Activated CD4-positive, alpha-beta T cell treated with anti-CD3 and anti-CD28 coated beads for 36 hours (primary cell): ENCODE measurements around the gene TSHR. TPM values are rescaled to one million over a fixed set of nuclear protein-coding genes. Genes with fewer than 3 reads are reported as not detected.

Experiments
- ATAC-seq: fragments of 200-7000 bp; cut with Tn5 transposase; one replicate; pipeline ENCODE4 v1.10.0; 2021; ENCODE audit warnings: mild to moderate bottlenecking, moderate library complexity
- CTCF ChIA-PET: fragments of 350-600 bp; sonication (Branson Sonifier 250); formaldehyde crosslinking; loops from one replicate; lab custom pipeline; 2021; ENCODE audit warnings: antibody characterized with exemption; lab: Charles Lee
- POLR2A ChIA-PET: fragments of 350-600 bp; sonication (Branson Sonifier 250); formaldehyde crosslinking; loops from one replicate; lab custom pipeline; 2021; ENCODE audit warnings: antibody characterized with exemption, inconsistent platforms; lab: Charles Lee
- DNase-seq: peaks from one replicate; pipeline ENCODE4 v3.0.0-alpha.2; 2020
- H3K27ac Mint-ChIP-seq: one replicate; pipeline ENCODE4 v1.8.0; 2021; ENCODE audit warnings: mixed read lengths
- H3K27me3 Mint-ChIP-seq: one replicate; pipeline ENCODE4 v1.8.0; 2021; ENCODE audit warnings: mixed read lengths
- H3K36me3 Mint-ChIP-seq: one replicate; pipeline ENCODE4 v1.8.0; 2021; ENCODE audit warnings: low read depth, mixed read lengths
- H3K4me1 Mint-ChIP-seq: one replicate; pipeline ENCODE4 v1.8.0; 2021; ENCODE audit warnings: mixed read lengths
- H3K4me3 Mint-ChIP-seq: one replicate; pipeline ENCODE4 v1.8.0; 2021; ENCODE audit warnings: mild to moderate bottlenecking, moderate library complexity, mixed read lengths
- H3K9me3 Mint-ChIP-seq: one replicate; pipeline ENCODE4 v1.8.0; 2021; ENCODE audit warnings: low read depth, mixed read lengths
- intact Hi-C, 2 experiments: fragments of 100-400 bp; cut with DNase I in 1 of 2; cut with micrococcal nuclease in 1 of 2; formaldehyde crosslinking; loops; one replicate each; pipeline versions ENCODE4 v1.14.2 to v1.15.1; 2022 to 2024; cut with DNase I, micrococcal nuclease
- total RNA-seq, 2 experiments: library from RNA; stranded (reverse); gene quantifications; one replicate each; pipeline ENCODE4 v1.2.3, GENCODE V29; 2021

Gene TSHR
- total RNA-seq, 2 experiments from 2014 or later = not detected

DNA sequence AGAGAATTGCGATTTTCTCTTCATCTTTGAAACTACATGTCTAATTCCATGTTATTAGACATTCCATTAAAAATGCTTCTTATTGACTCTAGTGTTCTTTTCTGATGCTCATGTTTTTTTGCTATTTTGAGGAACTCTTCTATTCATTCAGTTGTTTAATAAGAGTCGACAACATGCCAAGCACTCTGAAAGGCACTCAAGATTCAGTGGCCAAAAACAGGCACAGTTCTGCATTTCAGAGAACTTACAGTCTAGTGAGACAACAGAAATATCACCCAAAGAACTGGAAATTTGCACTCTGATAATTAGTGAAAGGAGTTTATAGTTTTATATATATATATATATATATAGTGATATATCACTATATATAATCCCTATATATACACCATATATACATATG is 111.7 kb downstream of the TSHR start:
- Mint-ChIP-seq H3K4me3 (no peak overlapping the region), H3K4me1 (no peaks in the 10 kb centered on the region), H3K36me3 (peaks cover 3% of the 10 kb centered on the region), H3K27me3 (no peaks in the 10 kb centered on the region), H3K9me3 (peaks cover 4% of the 10 kb centered on the region), H3K27ac (no peak overlapping the region)
- intact Hi-C loops = no loop called here
- ATAC-seq = no peak
- POLR2A ChIA-PET = no interaction called here
- DNase-seq = no peak
- CTCF ChIA-PET = interaction anchor here (0.9 to 1.3 kb wide), 2 partner anchors 13 to 398 kb away, joined by 3 read pairs; no protein-coding TSS in a partner anchor

DNA sequence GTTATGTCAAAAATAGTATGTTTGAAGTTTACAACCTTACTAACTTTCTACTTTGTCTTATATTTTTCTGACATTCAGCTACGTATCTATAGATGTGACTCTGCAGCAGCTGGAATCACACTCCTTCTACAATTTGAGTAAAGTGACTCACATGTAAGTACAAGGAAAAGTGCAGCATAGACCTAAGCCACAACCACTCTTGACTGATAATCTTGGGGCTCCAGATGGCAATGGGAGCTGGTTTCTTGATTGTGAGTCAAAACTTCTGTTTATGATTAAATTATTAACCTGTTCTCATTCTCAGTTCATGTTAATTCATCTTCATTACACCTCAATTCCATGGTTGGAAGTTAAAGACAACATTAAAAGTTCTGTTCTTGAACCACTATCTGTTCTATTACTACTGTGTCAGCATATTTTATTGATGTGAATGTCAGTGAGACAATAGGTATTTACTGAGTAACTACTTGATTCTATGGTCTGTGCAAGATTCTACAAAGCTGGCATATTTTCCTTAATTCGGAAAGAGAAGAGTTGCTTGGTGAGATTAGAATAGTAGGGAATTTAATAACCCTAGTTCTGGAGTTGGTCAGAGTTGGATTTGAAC is 112.9 kb downstream of the TSHR start:
- intact Hi-C loops = no loop called here
- H3K36me3 Mint-ChIP-seq = peaks cover 3% of the 10 kb centered on the region
- no peak for DNase-seq

DNA sequence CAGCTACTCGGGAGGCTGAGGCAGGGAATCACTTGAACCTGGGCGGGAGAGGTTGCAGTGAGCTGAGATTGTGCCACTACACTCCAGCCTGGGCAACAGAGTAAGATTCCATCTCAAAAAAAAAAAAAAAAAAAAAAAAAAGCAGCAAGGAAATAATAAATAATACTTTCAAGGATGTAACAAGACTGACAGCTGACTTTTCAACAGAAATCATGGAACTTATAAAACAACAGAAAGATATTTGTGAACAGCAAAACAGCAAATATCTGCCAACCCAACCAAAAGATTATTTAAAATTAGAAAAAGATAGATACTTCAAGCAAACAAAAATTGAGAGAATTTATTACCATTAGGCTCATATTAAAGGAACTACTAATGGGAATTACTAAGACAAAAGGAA is 115.1 kb downstream of the TSHR start:
- no peak for DNase-seq
- Mint-ChIP-seq H3K9me3 (peaks cover 4% of the 10 kb centered on the region), H3K27ac (no peak overlapping the region), H3K4me3 (no peak overlapping the region), H3K36me3 (peaks cover 3% of the 10 kb centered on the region), H3K27me3 (no peaks in the 10 kb centered on the region), H3K4me1 (no peaks in the 10 kb centered on the region)
- CTCF ChIA-PET = no interaction called here
- POLR2A ChIA-PET = no interaction called here
- no peak for ATAC-seq
- intact Hi-C loops = no loop called here

More for the DNA sequence above, 112.9 kb downstream of the TSHR start:
- no peak overlapping the region for H3K4me3 Mint-ChIP-seq
- H3K9me3 Mint-ChIP-seq = peaks cover 4% of the 10 kb centered on the region
- POLR2A ChIA-PET = no interaction called here
- H3K27me3 Mint-ChIP-seq = no peaks in the 10 kb centered on the region
- ATAC-seq = no peak
- CTCF ChIA-PET = interaction anchor here (1.3 kb wide), 1 partner anchor 12 kb away, joined by 3 read pairs; no protein-coding TSS in a partner anchor
- H3K4me1 Mint-ChIP-seq = no peaks in the 10 kb centered on the region
- H3K27ac Mint-ChIP-seq = no peak overlapping the region

GRCh38 chr14:81085596-81085995 is 130.2 kb downstream of the TSHR start:
- H3K36me3 Mint-ChIP-seq = no peaks in the 10 kb centered on the region
- H3K9me3 Mint-ChIP-seq = no peaks in the 10 kb centered on the region
- POLR2A ChIA-PET = no interaction called here
- no peaks in the 10 kb centered on the region for H3K27me3 Mint-ChIP-seq
- no peak overlapping the region for H3K4me3 Mint-ChIP-seq
- DNase-seq = no peak
- no peaks in the 10 kb centered on the region for H3K4me1 Mint-ChIP-seq
- no peak overlapping the region for H3K27ac Mint-ChIP-seq
- no peak for ATAC-seq
- intact Hi-C loops = loop anchor here in 1 of 2 experiments (10.0 kb wide), 1 partner anchor 69 kb away; no protein-coding TSS in a partner anchor
- CTCF ChIA-PET = no interaction called here

DNA sequence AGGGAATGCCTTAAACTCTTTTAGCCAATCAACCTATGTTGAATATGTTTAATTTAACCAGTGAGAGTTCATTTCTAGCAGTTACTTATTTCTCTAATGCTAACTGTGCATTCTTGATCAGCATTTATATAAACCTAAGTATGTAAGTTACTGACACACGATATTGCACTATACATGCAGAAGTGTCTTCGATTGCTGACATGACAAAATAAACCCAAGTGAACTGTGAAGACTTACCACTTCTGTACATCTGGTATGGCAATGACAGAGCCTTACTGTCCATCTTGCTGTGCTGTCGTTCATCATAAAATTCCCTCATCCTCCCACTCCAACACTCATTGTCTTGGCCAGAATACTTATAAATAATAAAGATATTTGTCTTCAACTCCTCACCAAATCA is 131.8 kb downstream of the TSHR start:
- intact Hi-C loops = loop anchor here in 1 of 2 experiments (10.0 kb wide), 1 partner anchor 68 kb away; no protein-coding TSS in a partner anchor
- ChIA-PET CTCF (no interaction called here), POLR2A (no interaction called here)
- no peaks in the 10 kb centered on the region for H3K4me1 Mint-ChIP-seq
- no peaks in the 10 kb centered on the region for H3K27me3 Mint-ChIP-seq
- H3K27ac Mint-ChIP-seq = no peak overlapping the region
- no peaks in the 10 kb centered on the region for H3K36me3 Mint-ChIP-seq
- ATAC-seq (no peak), DNase-seq (no peak)
- H3K4me3 Mint-ChIP-seq = no peak overlapping the region
- no peaks in the 10 kb centered on the region for H3K9me3 Mint-ChIP-seq

DNA sequence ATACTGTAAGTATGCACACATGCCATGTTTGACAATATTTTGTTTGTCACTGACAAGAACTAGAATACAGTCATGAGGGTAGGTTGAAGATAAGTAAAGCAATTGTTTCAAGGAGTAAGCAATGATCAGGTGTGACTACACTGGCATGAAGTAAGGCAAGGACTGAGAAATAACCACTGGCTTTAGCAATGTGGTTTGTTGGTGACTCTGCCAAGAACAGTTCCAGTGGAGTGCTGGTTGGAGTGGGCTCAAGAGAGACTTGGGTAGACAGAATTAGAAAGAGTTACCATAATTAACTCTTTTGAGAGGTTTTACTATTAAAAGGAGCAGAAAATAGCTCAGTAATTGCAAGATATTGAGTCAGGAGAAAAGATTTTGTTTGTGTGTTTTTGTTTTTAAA is 135.7 kb downstream of the TSHR start:
- intact Hi-C loops = no loop called here

GRCh38 chr14:81091660-81092059 is 136.2 kb downstream of the TSHR start:
- Mint-ChIP-seq H3K36me3 (no peaks in the 10 kb centered on the region), H3K4me3 (no peak overlapping the region), H3K27me3 (no peaks in the 10 kb centered on the region), H3K27ac (no peak overlapping the region), H3K9me3 (no peaks in the 10 kb centered on the region), H3K4me1 (no peaks in the 10 kb centered on the region)
- CTCF ChIA-PET = interaction anchor here (0.6 kb wide), 1 partner anchor 20 kb away, joined by 3 read pairs; no protein-coding TSS in a partner anchor
- no peak for ATAC-seq
- intact Hi-C loops = no loop called here
- no peak for DNase-seq
- POLR2A ChIA-PET = no interaction called here

More for the DNA sequence above, 135.7 kb downstream of the TSHR start:
- CTCF ChIA-PET = interaction anchor here (0.6 kb wide), 1 partner anchor 20 kb away, joined by 3 read pairs; no protein-coding TSS in a partner anchor
- ATAC-seq (no peak), DNase-seq (no peak)
- no peak overlapping the region for H3K27ac Mint-ChIP-seq
- H3K4me3 Mint-ChIP-seq = no peak overlapping the region
- H3K9me3 Mint-ChIP-seq = no peaks in the 10 kb centered on the region
- no peaks in the 10 kb centered on the region for H3K4me1 Mint-ChIP-seq
- POLR2A ChIA-PET = no interaction called here
- H3K27me3 Mint-ChIP-seq = no peaks in the 10 kb centered on the region
- no peaks in the 10 kb centered on the region for H3K36me3 Mint-ChIP-seq

DNA sequence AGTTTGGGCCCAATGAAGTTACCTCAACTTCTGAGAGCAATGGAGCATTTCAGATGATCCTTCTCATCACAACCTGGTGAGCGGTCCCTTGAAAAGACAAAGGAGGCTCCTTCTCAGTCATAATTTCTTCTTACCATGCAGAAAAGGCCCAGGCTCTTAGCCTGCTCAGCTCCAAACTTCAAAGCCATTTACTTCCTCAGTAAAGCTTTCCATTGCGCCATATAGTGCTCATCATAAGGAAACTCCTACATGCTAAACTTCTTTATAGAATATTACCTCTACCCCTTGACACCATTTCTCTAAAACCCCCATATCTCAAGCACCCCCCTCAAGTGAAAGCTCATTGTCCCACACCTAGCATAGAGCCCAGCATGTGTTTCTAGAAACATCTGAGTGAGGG is 138.2 kb downstream of the TSHR start:
- intact Hi-C loops = no loop called here
- Mint-ChIP-seq H3K4me1 (no peaks in the 10 kb centered on the region), H3K4me3 (no peak overlapping the region), H3K27me3 (no peaks in the 10 kb centered on the region), H3K9me3 (no peaks in the 10 kb centered on the region), H3K36me3 (no peaks in the 10 kb centered on the region), H3K27ac (no peak overlapping the region)
- DNase-seq (no peak), ATAC-seq (no peak)
- POLR2A ChIA-PET = no interaction called here
- CTCF ChIA-PET = interaction anchor here (0.7 kb wide), 1 partner anchor 49 kb away, joined by 4 read pairs; no protein-coding TSS in a partner anchor

- CTCF ChIA-PET = no interaction called here
- ATAC-seq = no peak
- no peak overlapping the region for H3K4me3 Mint-ChIP-seq
- H3K4me1 Mint-ChIP-seq = no peaks in the 10 kb centered on the region
- H3K36me3 Mint-ChIP-seq = no peaks in the 10 kb centered on the region
- no peak for DNase-seq
- no peak overlapping the region for H3K27ac Mint-ChIP-seq
- POLR2A ChIA-PET = no interaction called here
- no peaks in the 10 kb centered on the region for H3K27me3 Mint-ChIP-seq
- no peaks in the 10 kb centered on the region for H3K9me3 Mint-ChIP-seq
- intact Hi-C loops = no loop called here
Measured at GRCh38 chr14:81095539-81095938, 140.1 kb downstream of the TSHR start.

DNA sequence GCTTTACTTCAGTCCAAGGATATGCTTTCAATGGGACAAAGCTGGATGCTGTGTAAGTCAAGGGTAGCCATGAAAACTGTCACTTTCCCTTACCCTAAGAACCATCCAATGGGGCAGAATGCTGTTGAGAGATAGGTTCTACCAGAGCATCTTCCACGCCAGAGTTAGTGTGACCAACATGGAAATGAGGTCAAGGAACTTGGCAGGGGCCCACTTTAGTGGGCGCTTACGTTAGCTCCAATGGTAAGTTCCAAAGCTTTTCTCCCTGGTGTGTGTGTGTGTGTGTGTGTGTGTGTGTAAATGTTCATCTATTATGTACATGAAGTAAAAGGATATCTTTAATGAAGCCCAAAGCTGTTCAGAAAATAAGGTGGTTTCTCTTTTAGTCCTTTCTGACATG is 141.2 kb downstream of the TSHR start:
- no peaks in the 10 kb centered on the region for H3K9me3 Mint-ChIP-seq
- no peak overlapping the region for H3K4me3 Mint-ChIP-seq
- H3K4me1 Mint-ChIP-seq = no peaks in the 10 kb centered on the region
- POLR2A ChIA-PET = no interaction called here
- H3K27me3 Mint-ChIP-seq = no peaks in the 10 kb centered on the region
- H3K36me3 Mint-ChIP-seq = no peaks in the 10 kb centered on the region
- CTCF ChIA-PET = no interaction called here
- no peak for ATAC-seq
- no peak for DNase-seq
- no peak overlapping the region for H3K27ac Mint-ChIP-seq
- intact Hi-C loops = no loop called here

- no peak for DNase-seq
- H3K27me3 Mint-ChIP-seq = no peaks in the 10 kb centered on the region
- no peaks in the 10 kb centered on the region for H3K4me1 Mint-ChIP-seq
- H3K4me3 Mint-ChIP-seq = no peak overlapping the region
- intact Hi-C loops = no loop called here
- ATAC-seq = no peak
- no peak overlapping the region for H3K27ac Mint-ChIP-seq
- no peaks in the 10 kb centered on the region for H3K9me3 Mint-ChIP-seq
- H3K36me3 Mint-ChIP-seq = no peaks in the 10 kb centered on the region
- CTCF ChIA-PET = no interaction called here
- POLR2A ChIA-PET = no interaction called here
Measured at GRCh38 chr14:81102217-81102616, 146.8 kb downstream of the TSHR start.

- H3K4me1 Mint-ChIP-seq = no peaks in the 10 kb centered on the region
- H3K27me3 Mint-ChIP-seq = no peaks in the 10 kb centered on the region
- H3K27ac Mint-ChIP-seq = no peak overlapping the region
- POLR2A ChIA-PET = no interaction called here
- no peak overlapping the region for H3K4me3 Mint-ChIP-seq
- no peaks in the 10 kb centered on the region for H3K36me3 Mint-ChIP-seq
- ATAC-seq (no peak), DNase-seq (no peak)
- no peaks in the 10 kb centered on the region for H3K9me3 Mint-ChIP-seq
- intact Hi-C loops = no loop called here
- CTCF ChIA-PET = interaction anchor here (0.7 to 0.8 kb wide), 2 partner anchors 9 to 46 kb away, joined by 3 read pairs; no protein-coding TSS in a partner anchor
Measured at GRCh38 chr14:81103443-81103842, 148.0 kb downstream of the TSHR start.
